ENCODE results near the gene MLPH.

MLPH gene

GRCh38 chr2:237449193-237449881 lies 37.7 kb upstream of the MLPH start:
- Histone ChIP-seq H3K4me2 (ENCODE audit: low read length) (no peak overlapping the region), H3K27me3 (ENCODE audit: control insufficient read depth, insufficient read depth, low read length) (no peaks in the 10 kb centered on the region), H3K4me1 (ENCODE audit: control insufficient read depth, insufficient read depth, low read length) (peaks cover 15% of the 10 kb centered on the region), H3K4me3 (ENCODE audit: low read length) (no peak overlapping the region), H3K9ac (ENCODE audit: low read depth, low read length) (no peak overlapping the region), H3K36me3 (ENCODE audit: insufficient read depth, low read length) (no peaks in the 10 kb centered on the region), H3K9me3 (replicated peaks; ENCODE audit: low read length) (no peaks in the 10 kb centered on the region)

DNA sequence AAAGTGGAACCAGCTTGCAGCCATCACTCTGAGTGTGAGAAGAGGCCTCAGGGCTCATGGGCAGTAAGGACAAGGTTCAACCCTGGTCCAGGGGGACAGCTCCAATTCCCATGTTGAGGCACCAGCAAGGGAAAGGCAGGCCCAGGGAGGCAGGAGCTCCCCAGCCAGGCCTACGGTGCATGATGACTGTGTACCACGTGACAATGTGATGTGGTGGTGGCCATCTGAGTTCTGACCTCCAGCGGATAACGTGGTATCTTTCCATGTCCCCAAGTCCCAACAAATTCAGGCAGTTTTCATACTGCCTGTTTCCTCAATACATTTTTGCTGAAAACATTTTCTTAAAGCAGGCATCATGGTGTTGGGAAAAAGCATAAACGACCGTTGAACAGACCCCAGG lies 36.9 kb upstream of the MLPH start:
- no peaks in the 10 kb centered on the region for H3K9me3 ChIP-seq (replicated peaks; ENCODE audit: low read length)
- no peak overlapping the region for H3K4me3 ChIP-seq (ENCODE audit: low read length)
- H3K27me3 ChIP-seq (ENCODE audit: control insufficient read depth, insufficient read depth, low read length), result no peaks in the 10 kb centered on the region
- H3K4me2 ChIP-seq (ENCODE audit: low read length), result no peak overlapping the region
- H3K4me1 ChIP-seq (ENCODE audit: control insufficient read depth, insufficient read depth, low read length), result peaks cover 15% of the 10 kb centered on the region
- no peaks in the 10 kb centered on the region for H3K36me3 ChIP-seq (ENCODE audit: insufficient read depth, low read length)
- no peak overlapping the region for H3K9ac ChIP-seq (ENCODE audit: low read depth, low read length)

GRCh38 chr2:237450583-237450982 lies 36.5 kb upstream of the MLPH start:
- no peak overlapping the region for H3K9ac ChIP-seq (ENCODE audit: low read depth, low read length)
- no peaks in the 10 kb centered on the region for H3K36me3 ChIP-seq (ENCODE audit: insufficient read depth, low read length)
- peaks cover 17% of the 10 kb centered on the region for H3K4me1 ChIP-seq (ENCODE audit: control insufficient read depth, insufficient read depth, low read length)
- H3K4me2 ChIP-seq (ENCODE audit: low read length), result no peak overlapping the region
- no peaks in the 10 kb centered on the region for H3K9me3 ChIP-seq (replicated peaks; ENCODE audit: low read length)
- H3K4me3 ChIP-seq (ENCODE audit: low read length), result no peak overlapping the region
- no peaks in the 10 kb centered on the region for H3K27me3 ChIP-seq (ENCODE audit: control insufficient read depth, insufficient read depth, low read length)

DNA sequence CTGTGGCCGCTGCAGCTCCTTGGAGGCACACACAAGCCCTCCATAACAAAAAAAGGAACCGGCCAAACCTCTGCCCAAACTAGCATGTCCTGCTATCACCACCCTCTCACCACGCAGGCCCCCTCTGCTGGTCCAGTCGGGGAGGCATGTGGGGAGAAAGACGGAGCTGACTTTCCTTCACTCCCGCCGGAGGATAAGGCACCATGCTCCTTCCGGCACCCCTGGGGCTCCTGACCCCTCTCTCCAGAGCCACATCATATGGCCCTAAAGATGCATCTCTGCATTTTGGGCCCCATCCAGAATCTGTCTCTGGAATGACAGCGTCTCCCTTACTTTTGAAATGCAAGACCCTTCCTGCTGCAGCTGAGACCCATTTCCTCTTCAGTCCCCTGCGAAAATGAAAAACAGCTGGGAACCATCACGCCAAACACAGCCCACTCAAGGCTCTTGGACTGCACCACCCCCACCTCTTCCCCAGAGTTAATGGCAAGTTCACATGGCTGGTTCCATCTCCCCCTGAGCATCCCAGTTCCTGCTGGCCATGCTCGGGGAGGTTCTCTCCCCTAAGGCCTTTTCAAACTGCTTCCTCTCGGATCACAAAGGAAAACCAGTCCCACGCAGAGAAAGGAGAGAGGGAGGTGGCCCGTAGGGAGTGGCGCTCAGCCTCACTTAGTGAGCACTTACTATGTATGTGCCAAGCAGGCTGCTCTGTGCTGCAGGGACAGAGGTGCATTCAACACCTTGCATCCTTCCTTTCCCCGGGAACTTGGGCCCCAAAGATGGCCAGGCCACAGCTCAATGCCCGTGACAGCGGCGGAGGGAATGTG lies 35.2 kb upstream of the MLPH start:
- no peaks in the 10 kb centered on the region for H3K9me3 ChIP-seq (replicated peaks; ENCODE audit: low read length)
- no peak overlapping the region for H3K4me2 ChIP-seq (ENCODE audit: low read length)
- no peak overlapping the region for H3K9ac ChIP-seq (ENCODE audit: low read depth, low read length)
- H3K27me3 ChIP-seq (ENCODE audit: control insufficient read depth, insufficient read depth, low read length), result no peaks in the 10 kb centered on the region
- peaks cover 30% of the 10 kb centered on the region for H3K4me1 ChIP-seq (ENCODE audit: control insufficient read depth, insufficient read depth, low read length)
- H3K4me3 ChIP-seq (ENCODE audit: low read length), result no peak overlapping the region
- H3K36me3 ChIP-seq (ENCODE audit: insufficient read depth, low read length), result no peaks in the 10 kb centered on the region

DNA sequence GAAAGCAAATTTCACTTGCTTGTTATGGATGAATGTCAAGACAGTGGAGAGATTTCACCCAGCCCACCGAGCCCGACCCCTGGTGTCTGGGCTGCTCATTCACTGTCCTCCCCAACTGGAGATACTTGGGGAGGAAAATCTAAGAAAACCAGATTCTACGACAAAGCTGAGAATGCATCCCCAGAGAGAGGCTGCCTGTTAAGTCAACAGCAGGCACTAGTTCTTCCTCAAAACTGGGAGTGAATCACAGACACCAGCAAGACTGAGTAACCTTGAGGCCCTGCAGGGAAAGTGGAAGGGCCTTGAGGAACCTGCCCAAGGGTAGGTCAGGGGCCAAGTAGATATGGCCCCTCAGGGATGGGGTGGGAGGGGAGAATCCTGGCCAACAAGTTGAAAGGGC lies 34.2 kb upstream of the MLPH start:
- Histone ChIP-seq H3K9me3 (replicated peaks; ENCODE audit: low read length) (no peaks in the 10 kb centered on the region), H3K36me3 (ENCODE audit: insufficient read depth, low read length) (no peaks in the 10 kb centered on the region), H3K4me1 (ENCODE audit: control insufficient read depth, insufficient read depth, low read length) (peaks cover 35% of the 10 kb centered on the region), H3K4me2 (ENCODE audit: low read length) (no peak overlapping the region), H3K4me3 (ENCODE audit: low read length) (no peak overlapping the region), H3K27me3 (ENCODE audit: control insufficient read depth, insufficient read depth, low read length) (no peaks in the 10 kb centered on the region), H3K9ac (ENCODE audit: low read depth, low read length) (no peak overlapping the region)

DNA sequence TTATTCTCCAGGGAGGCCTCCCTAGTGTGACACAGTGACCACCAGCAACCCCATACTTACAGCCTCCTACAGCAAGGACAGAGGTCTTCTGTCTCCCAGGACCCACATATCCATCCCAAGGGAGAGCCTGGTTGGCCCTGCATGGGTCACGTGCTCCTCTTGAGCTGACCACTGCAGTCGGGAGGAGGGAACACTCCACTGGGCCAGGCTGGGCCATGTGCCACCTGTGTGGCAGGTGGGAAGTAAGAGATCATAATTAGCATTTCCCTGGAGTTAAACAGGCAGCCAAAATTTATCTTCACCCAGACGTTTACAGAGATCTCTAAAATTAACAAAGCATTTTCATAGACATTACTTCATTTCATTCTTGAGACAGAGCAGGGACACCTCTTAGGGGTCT lies 33.4 kb upstream of the MLPH start:
- H3K4me3 ChIP-seq (ENCODE audit: low read length), result no peak overlapping the region
- no peak overlapping the region for H3K4me2 ChIP-seq (ENCODE audit: low read length)
- peaks cover 36% of the 10 kb centered on the region for H3K4me1 ChIP-seq (ENCODE audit: control insufficient read depth, insufficient read depth, low read length)
- no peaks in the 10 kb centered on the region for H3K36me3 ChIP-seq (ENCODE audit: insufficient read depth, low read length)
- H3K9me3 ChIP-seq (replicated peaks; ENCODE audit: low read length), result no peaks in the 10 kb centered on the region
- no peaks in the 10 kb centered on the region for H3K27me3 ChIP-seq (ENCODE audit: control insufficient read depth, insufficient read depth, low read length)
- no peak overlapping the region for H3K9ac ChIP-seq (ENCODE audit: low read depth, low read length)

- H3K4me2 ChIP-seq (ENCODE audit: low read length), result no peak overlapping the region
- H3K9ac ChIP-seq (ENCODE audit: low read depth, low read length), result peak overlapping the region; percentile 3
- no peaks in the 10 kb centered on the region for H3K36me3 ChIP-seq (ENCODE audit: insufficient read depth, low read length)
- H3K9me3 ChIP-seq (replicated peaks; ENCODE audit: low read length), result no peaks in the 10 kb centered on the region
- peaks cover 48% of the 10 kb centered on the region for H3K4me1 ChIP-seq (ENCODE audit: control insufficient read depth, insufficient read depth, low read length)
- no peaks in the 10 kb centered on the region for H3K27me3 ChIP-seq (ENCODE audit: control insufficient read depth, insufficient read depth, low read length)
- H3K4me3 ChIP-seq (ENCODE audit: low read length), result peak overlapping the region; percentile 43
Observed at GRCh38 chr2:237455764-237456163, 31.3 kb upstream of the MLPH start.

GRCh38 chr2:237456200-237456843 lies 30.7 kb upstream of the MLPH start:
- Histone ChIP-seq H3K4me3 (ENCODE audit: low read length) (peak overlapping the region; percentile 43), H3K36me3 (ENCODE audit: insufficient read depth, low read length) (no peaks in the 10 kb centered on the region), H3K9me3 (replicated peaks; ENCODE audit: low read length) (no peaks in the 10 kb centered on the region), H3K4me2 (ENCODE audit: low read length) (no peak overlapping the region), H3K27me3 (ENCODE audit: control insufficient read depth, insufficient read depth, low read length) (no peaks in the 10 kb centered on the region), H3K9ac (ENCODE audit: low read depth, low read length) (peak overlapping the region; percentile 34), H3K4me1 (ENCODE audit: control insufficient read depth, insufficient read depth, low read length) (peaks cover 48% of the 10 kb centered on the region)

GRCh38 chr2:237457388-237457941 lies 29.6 kb upstream of the MLPH start:
- no peaks in the 10 kb centered on the region for H3K27me3 ChIP-seq (ENCODE audit: control insufficient read depth, insufficient read depth, low read length)
- no peak overlapping the region for H3K4me3 ChIP-seq (ENCODE audit: low read length)
- H3K4me1 ChIP-seq (ENCODE audit: control insufficient read depth, insufficient read depth, low read length), result peaks cover 48% of the 10 kb centered on the region
- H3K9ac ChIP-seq (ENCODE audit: low read depth, low read length), result no peak overlapping the region
- H3K4me2 ChIP-seq (ENCODE audit: low read length), result no peak overlapping the region
- no peaks in the 10 kb centered on the region for H3K36me3 ChIP-seq (ENCODE audit: insufficient read depth, low read length)
- H3K9me3 ChIP-seq (replicated peaks; ENCODE audit: low read length), result no peaks in the 10 kb centered on the region

- Histone ChIP-seq H3K4me1 (ENCODE audit: control insufficient read depth, insufficient read depth, low read length) (peaks cover 42% of the 10 kb centered on the region), H3K9ac (ENCODE audit: low read depth, low read length) (peak overlapping the region; percentile 23), H3K4me2 (ENCODE audit: low read length) (no peak overlapping the region), H3K9me3 (replicated peaks; ENCODE audit: low read length) (no peaks in the 10 kb centered on the region), H3K4me3 (ENCODE audit: low read length) (no peak overlapping the region), H3K27me3 (ENCODE audit: control insufficient read depth, insufficient read depth, low read length) (no peaks in the 10 kb centered on the region), H3K36me3 (ENCODE audit: insufficient read depth, low read length) (no peaks in the 10 kb centered on the region)
Observed at GRCh38 chr2:237458519-237458918, 28.5 kb upstream of the MLPH start.

DNA sequence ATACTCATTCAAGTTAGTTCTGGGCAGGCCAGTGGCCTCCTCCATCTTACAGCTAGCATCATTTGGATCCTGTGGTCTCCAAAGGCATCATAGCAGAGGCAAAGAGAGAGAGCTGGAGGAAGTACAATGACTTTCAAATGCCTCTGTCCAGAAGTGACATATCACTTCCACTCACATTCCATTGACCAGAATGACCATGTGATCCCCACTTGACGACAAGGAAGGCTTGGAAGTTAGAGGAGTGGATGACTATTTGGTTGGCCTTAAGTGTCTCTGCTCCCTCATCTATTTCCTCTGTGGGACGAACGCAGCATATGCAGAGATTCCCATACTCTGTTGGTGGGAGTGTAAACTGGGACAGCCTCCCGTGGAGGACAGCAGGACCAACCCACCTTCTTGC lies 27.8 kb upstream of the MLPH start:
- Histone ChIP-seq H3K4me1 (ENCODE audit: control insufficient read depth, insufficient read depth, low read length) (peaks cover 42% of the 10 kb centered on the region), H3K4me3 (ENCODE audit: low read length) (peak overlapping the region; percentile 1), H3K4me2 (ENCODE audit: low read length) (peak overlapping the region; percentile 3), H3K36me3 (ENCODE audit: insufficient read depth, low read length) (no peaks in the 10 kb centered on the region), H3K9ac (ENCODE audit: low read depth, low read length) (peak overlapping the region; percentile 23), H3K9me3 (replicated peaks; ENCODE audit: low read length) (no peaks in the 10 kb centered on the region), H3K27me3 (ENCODE audit: control insufficient read depth, insufficient read depth, low read length) (no peaks in the 10 kb centered on the region)

All from skeletal muscle satellite cell (primary cell).